ENCODE results near the gene TRAPPC3.
A peak's percentile ranks its signal among the peaks of the same experiment; 100 is the strongest.

The TRAPPC3 gene

DNA sequence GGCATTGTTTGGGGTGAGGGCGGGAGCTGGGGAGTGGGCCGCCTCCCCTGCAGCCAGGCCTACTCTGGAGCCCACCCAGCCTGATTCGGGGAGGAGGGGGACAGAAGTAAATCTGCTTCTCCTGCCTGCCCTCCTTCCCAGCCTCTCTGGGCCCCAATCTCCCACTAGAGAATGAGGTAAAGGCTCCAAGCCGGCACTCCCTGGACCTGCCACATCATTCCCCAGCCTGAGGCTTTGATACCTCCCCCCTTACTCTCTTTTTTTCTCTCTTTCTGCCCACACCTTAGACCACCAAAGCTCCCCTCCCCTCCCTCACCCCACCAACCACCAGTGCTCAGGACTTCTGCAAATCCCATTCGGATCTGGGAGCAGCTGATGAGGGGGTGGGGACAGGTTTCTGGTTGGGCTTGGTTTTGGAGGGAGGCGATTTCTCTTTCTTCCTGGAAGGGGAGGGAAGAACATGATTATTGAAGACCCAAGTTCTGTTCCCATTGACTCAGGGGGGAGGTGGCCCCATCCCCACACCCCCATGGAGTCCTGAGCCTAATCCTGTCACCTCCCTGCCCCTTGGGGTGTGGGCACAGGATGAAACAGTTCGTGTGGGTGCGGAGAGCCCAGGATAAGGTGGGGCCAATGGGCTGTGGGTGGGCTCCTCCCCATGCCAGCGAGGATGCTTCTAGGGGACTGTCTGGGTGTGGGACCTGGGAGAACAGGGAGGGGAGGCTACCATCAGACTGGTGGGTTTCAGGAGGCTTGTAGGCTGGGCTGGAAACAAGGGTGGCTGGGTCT is 8.0 kb upstream of the TRAPPC3 start:
- no peaks in the 10 kb centered on the region for H3K36me3 ChIP-seq (ENCODE audit: control insufficient read depth, insufficient read depth, low read length)
- no peaks in the 10 kb centered on the region for H3K9me3 ChIP-seq (ENCODE audit: control insufficient read depth, insufficient read depth, low read length)
- H3K4me1 ChIP-seq (ENCODE audit: control insufficient read depth, insufficient read depth, low read length) = peaks cover 26% of the 10 kb centered on the region
- peak overlapping the region; percentile 89 for H3K27ac ChIP-seq (ENCODE audit: low read depth, low read length)
- peak overlapping the region; percentile 46; the same call in 1 of the 2 replicates for H3K9ac ChIP-seq (ENCODE audit: low read depth, low read length)
- peak overlapping the region; percentile 89 for H3K4me3 ChIP-seq (ENCODE audit: low read depth, low read length)
- peaks cover 26% of the 10 kb centered on the region for H3K27me3 ChIP-seq (ENCODE audit: control insufficient read depth, insufficient read depth, low read length)

DNA sequence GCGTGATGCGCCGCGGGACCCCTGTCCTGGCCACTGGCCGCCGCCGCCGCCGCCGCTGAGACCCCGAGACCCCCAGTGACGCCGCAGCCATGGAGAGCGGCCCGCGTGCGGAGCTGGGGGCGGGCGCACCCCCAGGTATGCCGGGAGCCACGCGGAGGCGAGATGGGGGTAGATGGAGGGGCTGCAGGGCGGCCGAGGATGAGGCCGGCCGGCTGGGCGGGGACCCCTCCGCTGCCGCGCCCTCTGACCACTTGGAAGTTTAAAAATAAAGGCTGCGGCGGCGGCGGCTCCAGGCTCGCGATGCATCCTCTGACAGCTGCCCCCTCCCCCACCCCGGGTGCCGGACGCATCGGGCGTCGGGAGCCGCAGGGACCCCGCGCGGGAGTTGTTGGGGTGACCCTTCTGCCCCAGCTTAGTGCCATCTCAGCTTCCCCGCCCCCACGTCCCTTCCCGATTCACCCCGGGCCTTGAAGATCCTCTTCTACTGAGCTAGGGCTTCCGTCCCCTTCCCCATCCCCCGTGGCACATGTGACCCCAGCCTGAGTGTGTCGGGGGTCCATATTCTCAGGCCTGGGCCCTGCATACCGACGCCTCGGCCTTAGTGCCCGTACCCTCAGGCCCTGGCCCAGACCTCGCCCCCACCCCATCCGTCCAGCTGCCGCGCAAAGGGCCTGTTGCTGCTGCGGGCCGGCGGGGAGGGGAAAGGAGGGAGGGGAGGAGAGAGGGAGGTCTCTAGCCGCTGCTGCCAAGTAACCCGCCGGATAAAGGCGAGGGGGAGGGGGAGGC is 7.2 kb upstream of the TRAPPC3 start:
- H3K9me3 ChIP-seq (ENCODE audit: control insufficient read depth, insufficient read depth, low read length) = no peaks in the 10 kb centered on the region
- peak overlapping the region; percentile 89 for H3K27ac ChIP-seq (ENCODE audit: low read depth, low read length)
- H3K27me3 ChIP-seq (ENCODE audit: control insufficient read depth, insufficient read depth, low read length) = peaks cover 31% of the 10 kb centered on the region
- H3K4me3 ChIP-seq (ENCODE audit: low read depth, low read length) = peak overlapping the region; percentile 89
- peaks cover 28% of the 10 kb centered on the region for H3K4me1 ChIP-seq (ENCODE audit: control insufficient read depth, insufficient read depth, low read length)
- H3K36me3 ChIP-seq (ENCODE audit: control insufficient read depth, insufficient read depth, low read length) = no peaks in the 10 kb centered on the region
- H3K9ac ChIP-seq (ENCODE audit: low read depth, low read length) = peak overlapping the region; percentile 44; the same call in 1 of the 2 replicates

DNA sequence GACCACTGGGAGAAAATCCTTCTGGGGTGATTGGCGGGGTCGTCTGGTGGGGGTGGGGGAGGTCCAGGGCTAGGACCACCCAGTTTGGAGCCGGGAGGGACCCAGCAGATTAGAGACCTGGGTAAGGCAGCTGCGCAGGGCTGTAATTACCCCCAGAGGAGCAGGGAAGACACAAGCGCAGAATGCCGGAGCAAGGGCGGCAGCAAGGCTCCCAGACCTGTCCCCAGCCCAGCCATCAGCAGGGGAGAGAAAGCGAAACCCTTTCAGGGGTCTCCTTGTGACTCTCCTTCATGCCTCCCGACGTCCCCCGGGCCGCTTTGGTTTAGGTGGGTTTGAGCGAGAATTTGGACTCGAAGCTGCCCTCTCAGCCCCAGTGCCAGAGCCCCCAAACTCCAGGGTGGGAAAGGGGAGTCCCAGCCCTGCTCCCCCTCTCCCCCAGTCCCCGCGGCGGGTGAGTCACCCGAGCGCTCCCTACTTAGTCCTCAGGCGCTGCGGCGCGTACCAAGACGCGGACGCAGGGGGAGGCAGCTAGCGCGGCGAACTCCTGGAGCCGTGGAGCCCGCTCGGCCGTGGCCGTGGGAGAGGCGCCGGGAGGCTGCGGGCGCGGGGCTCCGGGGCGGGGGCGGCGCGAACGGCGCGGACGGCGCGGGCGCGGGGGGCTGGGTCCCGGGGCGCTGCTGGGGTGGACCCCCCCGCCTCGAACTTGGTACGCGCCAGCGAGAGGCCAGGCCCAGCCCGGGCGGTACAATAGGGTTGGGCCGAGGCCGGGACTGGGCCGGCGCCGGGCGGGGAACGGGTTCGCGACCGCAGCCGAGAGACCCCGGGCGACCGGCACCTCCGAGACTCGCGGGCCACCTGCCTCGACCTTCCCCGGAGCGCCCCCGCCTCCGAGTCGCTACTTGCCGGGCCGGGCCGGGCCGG is 6.4 kb upstream of the TRAPPC3 start, which contains the start of gene MAP7D1:
Gene MAP7D1, plus strand, starts transcription at position 753 of the 921 bp plus-strand sequence. CDS start 258 bp downstream, outside the sequence.
- H3K4me1 ChIP-seq (ENCODE audit: control insufficient read depth, insufficient read depth, low read length) = peaks cover 30% of the 10 kb centered on the region
- H3K27me3 ChIP-seq (ENCODE audit: control insufficient read depth, insufficient read depth, low read length) = peaks cover 33% of the 10 kb centered on the region
- H3K9me3 ChIP-seq (ENCODE audit: control insufficient read depth, insufficient read depth, low read length) = no peaks in the 10 kb centered on the region

DNA sequence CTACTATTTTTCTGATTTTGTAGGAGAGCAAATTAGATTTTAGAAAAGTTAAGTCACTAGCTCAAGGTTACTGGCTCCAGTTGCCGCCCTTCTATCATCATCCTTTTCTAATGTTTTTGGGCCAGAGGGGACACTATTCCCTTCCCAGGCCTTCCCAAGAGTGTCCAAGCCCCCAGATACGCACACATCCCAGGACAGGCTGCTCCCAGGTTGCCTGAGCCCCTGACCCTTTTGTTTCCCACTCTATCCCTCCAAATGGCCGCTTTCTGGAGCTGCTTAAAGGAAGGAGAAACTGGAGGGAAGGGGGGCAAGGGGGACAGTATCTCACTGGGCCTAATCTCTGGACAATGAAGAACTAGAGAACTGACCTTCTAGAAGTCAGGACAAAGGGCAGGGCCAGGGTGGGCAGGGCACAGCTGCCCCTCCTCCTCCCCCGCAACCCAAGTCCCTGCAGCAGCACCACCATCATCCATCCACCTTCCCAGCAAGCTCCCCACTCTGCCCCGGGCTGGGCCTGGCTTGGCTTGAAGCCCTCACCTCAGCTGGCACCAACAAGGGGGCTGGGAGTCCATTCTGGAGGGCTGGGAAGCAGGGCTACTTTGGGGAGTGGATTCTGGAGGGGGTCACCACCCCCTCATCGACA is 5.6 kb upstream of the TRAPPC3 start:
- H3K9me3 ChIP-seq (ENCODE audit: control insufficient read depth, insufficient read depth, low read length) = no peaks in the 10 kb centered on the region
- H3K4me1 ChIP-seq (ENCODE audit: control insufficient read depth, insufficient read depth, low read length) = peaks cover 35% of the 10 kb centered on the region
- H3K9ac ChIP-seq (ENCODE audit: low read depth, low read length) = no peak overlapping the region
- no peaks in the 10 kb centered on the region for H3K36me3 ChIP-seq (ENCODE audit: control insufficient read depth, insufficient read depth, low read length)
- H3K4me3 ChIP-seq (ENCODE audit: low read depth, low read length) = peak overlapping the region; percentile 89
- H3K27ac ChIP-seq (ENCODE audit: low read depth, low read length) = peak overlapping the region; percentile 89
- peaks cover 33% of the 10 kb centered on the region for H3K27me3 ChIP-seq (ENCODE audit: control insufficient read depth, insufficient read depth, low read length)

More for the DNA sequence above, 6.4 kb upstream of the TRAPPC3 start, which contains the start of gene MAP7D1:
- Histone ChIP-seq H3K27ac (ENCODE audit: low read depth, low read length) (peak within 1 kb of the TSS; percentile 89), H3K36me3 (ENCODE audit: control insufficient read depth, insufficient read depth, low read length) (no peaks in the 10 kb centered on the region), H3K4me3 (ENCODE audit: low read depth, low read length) (peak within 1 kb of the TSS; percentile 89), H3K9ac (ENCODE audit: low read depth, low read length) (peak within 1 kb of the TSS; percentile 72)

DNA sequence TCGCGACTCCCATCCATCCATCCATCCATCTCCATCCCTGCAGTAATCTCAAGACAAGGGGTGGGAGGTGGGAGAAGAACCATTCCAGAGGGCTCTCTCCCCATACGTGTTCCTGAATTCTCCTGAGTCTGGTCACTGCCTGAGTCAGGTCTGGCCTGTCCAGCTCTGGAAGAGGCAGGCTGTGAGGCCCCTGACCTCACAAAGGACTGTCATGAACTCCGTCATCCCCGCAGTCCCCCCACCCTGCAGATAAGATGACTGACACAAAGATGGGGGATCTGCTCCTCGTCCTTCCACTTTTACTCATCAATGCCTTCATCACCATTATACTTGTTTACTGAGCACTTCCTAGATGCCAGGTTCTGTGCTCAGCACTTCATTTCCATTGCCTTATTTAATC is 5.0 kb upstream of the TRAPPC3 start:
- H3K27ac ChIP-seq (ENCODE audit: low read depth, low read length) = no peak overlapping the region
- H3K27me3 ChIP-seq (ENCODE audit: control insufficient read depth, insufficient read depth, low read length) = peaks cover 33% of the 10 kb centered on the region
- no peaks in the 10 kb centered on the region for H3K36me3 ChIP-seq (ENCODE audit: control insufficient read depth, insufficient read depth, low read length)
- no peaks in the 10 kb centered on the region for H3K9me3 ChIP-seq (ENCODE audit: control insufficient read depth, insufficient read depth, low read length)
- H3K9ac ChIP-seq (ENCODE audit: low read depth, low read length) = no peak overlapping the region
- no peak overlapping the region for H3K4me3 ChIP-seq (ENCODE audit: low read depth, low read length)
- H3K4me1 ChIP-seq (ENCODE audit: control insufficient read depth, insufficient read depth, low read length) = peaks cover 37% of the 10 kb centered on the region

DNA sequence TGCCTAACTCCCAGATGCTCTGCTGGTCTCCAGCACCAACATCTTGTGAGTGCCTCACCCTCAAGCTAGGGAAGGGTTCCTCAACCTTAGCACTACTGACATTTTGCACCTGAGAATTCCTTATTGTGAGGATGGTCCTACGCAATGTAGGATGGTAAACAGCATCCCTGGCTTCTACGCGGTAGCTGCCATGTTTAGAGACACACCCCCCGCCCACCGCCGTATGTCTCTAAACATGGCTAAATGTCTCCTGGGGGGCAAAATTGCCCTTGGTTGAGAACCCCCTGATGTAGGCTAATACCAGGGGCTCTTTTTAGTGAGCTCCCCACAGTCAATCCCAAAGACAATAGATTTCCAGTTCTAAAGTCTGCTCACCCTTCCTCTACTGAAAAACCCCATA is 4.2 kb upstream of the TRAPPC3 start:
- no peak overlapping the region for H3K4me3 ChIP-seq (ENCODE audit: low read depth, low read length)
- no peaks in the 10 kb centered on the region for H3K9me3 ChIP-seq (ENCODE audit: control insufficient read depth, insufficient read depth, low read length)
- peaks cover 37% of the 10 kb centered on the region for H3K4me1 ChIP-seq (ENCODE audit: control insufficient read depth, insufficient read depth, low read length)
- H3K27ac ChIP-seq (ENCODE audit: low read depth, low read length) = no peak overlapping the region
- no peak overlapping the region for H3K9ac ChIP-seq (ENCODE audit: low read depth, low read length)
- no peaks in the 10 kb centered on the region for H3K36me3 ChIP-seq (ENCODE audit: control insufficient read depth, insufficient read depth, low read length)
- H3K27me3 ChIP-seq (ENCODE audit: control insufficient read depth, insufficient read depth, low read length) = peaks cover 33% of the 10 kb centered on the region

DNA sequence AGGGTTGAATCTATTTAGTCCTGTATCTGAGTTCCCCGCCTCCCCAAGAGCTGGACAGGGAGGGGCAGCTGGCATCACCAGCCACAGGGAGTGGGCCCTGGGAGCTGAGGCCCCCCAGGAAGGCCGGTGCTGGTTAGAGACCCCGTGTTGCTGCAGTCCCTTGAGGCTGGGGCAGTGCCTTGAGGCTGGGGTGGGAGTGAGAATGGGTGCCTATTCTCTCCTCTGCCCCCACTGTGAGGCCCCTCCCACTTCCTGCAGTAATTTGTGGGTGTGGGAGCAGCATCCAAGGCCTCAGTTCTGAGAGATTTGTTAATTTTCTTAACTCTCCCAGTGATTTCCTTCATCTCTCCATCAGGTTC is 2.5 kb upstream of the TRAPPC3 start:
- Histone ChIP-seq H3K36me3 (ENCODE audit: control insufficient read depth, insufficient read depth, low read length) (peaks cover under 1% of the 10 kb centered on the region; the same call in 1 of the 2 replicates), H3K27ac (ENCODE audit: low read depth, low read length) (no peak overlapping the region), H3K27me3 (ENCODE audit: control insufficient read depth, insufficient read depth, low read length) (peaks cover 33% of the 10 kb centered on the region), H3K9ac (ENCODE audit: low read depth, low read length) (no peak overlapping the region), H3K4me1 (ENCODE audit: control insufficient read depth, insufficient read depth, low read length) (peaks cover 32% of the 10 kb centered on the region), H3K4me3 (ENCODE audit: low read depth, low read length) (no peak overlapping the region), H3K9me3 (ENCODE audit: control insufficient read depth, insufficient read depth, low read length) (no peaks in the 10 kb centered on the region)

DNA sequence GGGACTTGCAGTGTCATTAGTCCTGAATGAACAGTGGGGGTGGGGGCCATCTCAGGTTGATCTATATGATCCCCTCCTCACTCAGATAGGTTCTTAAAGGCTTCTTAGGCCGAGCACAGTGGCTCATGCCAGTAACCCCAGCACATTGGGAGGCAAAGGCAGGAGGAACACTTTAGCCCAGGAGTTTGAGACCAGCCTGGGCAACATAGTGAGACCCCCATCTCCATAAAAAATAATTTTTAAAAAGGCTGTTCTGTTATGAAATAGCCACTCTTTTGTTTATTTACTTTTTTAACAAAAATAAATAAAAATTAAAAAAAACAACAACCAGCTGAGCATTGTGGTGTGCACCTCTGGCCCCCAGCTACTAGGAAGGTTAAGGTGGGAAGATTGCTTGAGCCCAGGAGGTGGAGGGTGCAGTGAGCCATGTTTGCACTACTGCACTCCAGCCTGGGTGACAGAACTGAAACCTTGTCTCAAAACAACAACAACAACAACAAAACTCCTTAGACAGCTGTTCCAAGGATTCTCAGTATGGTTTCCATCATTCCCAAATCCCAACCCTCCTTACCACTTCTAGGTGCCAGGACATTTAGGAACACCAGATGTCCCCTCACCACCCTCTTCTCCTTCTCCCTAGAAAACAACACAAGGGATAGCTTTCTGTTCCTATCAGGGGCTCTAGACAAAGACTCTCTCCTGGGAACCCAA is 2.0 kb upstream of the TRAPPC3 start:
- no peaks in the 10 kb centered on the region for H3K9me3 ChIP-seq (ENCODE audit: control insufficient read depth, insufficient read depth, low read length)
- peaks cover 33% of the 10 kb centered on the region for H3K27me3 ChIP-seq (ENCODE audit: control insufficient read depth, insufficient read depth, low read length)
- no peak overlapping the region for H3K9ac ChIP-seq (ENCODE audit: low read depth, low read length)
- 0 out of 2 replicates have a peak overlapping the region, but pooled peaks have one; percentile 49 for H3K4me3 ChIP-seq (ENCODE audit: low read depth, low read length)
- H3K36me3 ChIP-seq (ENCODE audit: control insufficient read depth, insufficient read depth, low read length) = peaks cover 2% of the 10 kb centered on the region; the same call in 1 of the 2 replicates
- peaks cover 32% of the 10 kb centered on the region for H3K4me1 ChIP-seq (ENCODE audit: control insufficient read depth, insufficient read depth, low read length)
- H3K27ac ChIP-seq (ENCODE audit: low read depth, low read length) = peak overlapping the region; percentile 52

DNA sequence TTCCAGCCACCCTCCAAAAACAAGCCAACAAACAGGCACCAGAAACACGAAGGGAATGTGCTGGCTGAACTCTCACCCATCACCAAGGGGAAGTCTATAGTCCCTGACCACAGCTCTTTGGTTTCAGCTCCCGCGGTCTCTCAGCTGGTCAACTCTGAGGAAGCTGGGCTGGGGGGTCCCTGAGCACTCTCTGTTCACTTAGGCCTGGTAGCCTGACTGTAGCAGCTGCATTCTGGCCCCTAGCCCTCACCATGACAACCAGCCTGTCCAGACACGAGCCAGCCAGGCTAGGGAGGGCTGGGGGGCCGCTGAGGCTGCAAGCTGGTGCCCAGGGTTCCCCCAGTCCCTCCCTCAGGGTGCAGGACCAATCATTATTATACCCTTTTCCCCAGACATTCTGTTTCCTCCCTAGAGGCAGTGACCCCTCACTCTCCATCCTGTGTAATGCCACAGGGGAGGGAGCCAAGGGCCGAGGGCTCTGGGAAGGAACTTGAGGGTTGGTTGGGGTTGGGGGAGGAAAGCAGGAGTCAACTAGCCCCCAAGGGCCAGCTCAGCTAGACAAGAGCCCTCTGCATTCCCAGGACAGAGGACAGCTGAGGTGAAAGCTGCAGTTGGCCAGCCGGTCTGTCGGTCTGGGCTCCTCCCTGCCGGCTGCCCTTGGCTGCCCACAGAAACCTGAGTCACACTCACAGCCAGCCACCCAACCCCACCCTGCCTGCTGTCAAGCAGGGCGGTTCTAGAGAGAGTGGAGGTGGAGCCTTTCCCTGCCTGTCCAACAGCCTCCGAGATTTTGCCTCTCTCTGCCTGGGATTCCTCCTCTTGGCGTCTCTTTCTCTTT is 1.2 kb upstream of the TRAPPC3 start:
- Histone ChIP-seq H3K4me3 (ENCODE audit: low read depth, low read length) (peak overlapping the region; percentile 49), H3K27ac (ENCODE audit: low read depth, low read length) (peak overlapping the region; percentile 84), H3K4me1 (ENCODE audit: control insufficient read depth, insufficient read depth, low read length) (peaks cover 32% of the 10 kb centered on the region), H3K9me3 (ENCODE audit: control insufficient read depth, insufficient read depth, low read length) (no peaks in the 10 kb centered on the region), H3K9ac (ENCODE audit: low read depth, low read length) (no peak overlapping the region), H3K27me3 (ENCODE audit: control insufficient read depth, insufficient read depth, low read length) (peaks cover 33% of the 10 kb centered on the region), H3K36me3 (ENCODE audit: control insufficient read depth, insufficient read depth, low read length) (peaks cover 2% of the 10 kb centered on the region; the same call in 1 of the 2 replicates)
